Loucy (cell line): ENCODE measurements around the gene ITSN1.

Source experiments
- H2AFZ ChIP-seq: fragments of 200-600 bp; sonication (generic); 2 replicates; pipeline ENCODE4 v1.6.0; 2016; ENCODE audit warnings: antibody characterized with exemption, mild to moderate bottlenecking, low read length, moderate library complexity
- H3F3A ChIP-seq: fragments of 200-600 bp; 2 replicates; pipeline ENCODE4 v1.6.0; 2016; ENCODE audit warnings: antibody characterized with exemption, low read depth, mild to moderate bottlenecking
- H3K27me3 ChIP-seq: fragments of 200-600 bp; sonication (generic); 2 replicates; pipeline ENCODE4 v1.6.1; 2014; ENCODE audit warnings: low read length, mild to moderate bottlenecking; ENCODE audit not compliant: insufficient read depth, poor library complexity, severe bottlenecking
- H3K36me3 ChIP-seq: fragments of 200-600 bp; sonication (generic); 2 replicates; pipeline ENCODE4 v1.6.1; 2016; ENCODE audit warnings: low read length; ENCODE audit not compliant: insufficient read depth
- H3K4me1 ChIP-seq: fragments of 200-600 bp; sonication (generic); 2 replicates; pipeline ENCODE4 v1.5.1; 2014; ENCODE audit warnings: low read length, mild to moderate bottlenecking; ENCODE audit not compliant: insufficient read depth, poor library complexity, severe bottlenecking
- H3K4me2 ChIP-seq: fragments of 200-600 bp; sonication (generic); 2 replicates; pipeline ENCODE4 v1.6.0; 2014; ENCODE audit warnings: antibody characterized with exemption, low read length, low read depth, mild to moderate bottlenecking; ENCODE audit not compliant: poor library complexity, severe bottlenecking
- H3K4me3 ChIP-seq: fragments of 200-600 bp; sonication (generic); 2 replicates; pipeline ENCODE4 v1.5.1; 2014; ENCODE audit warnings: low read length, mild to moderate bottlenecking, mixed read lengths; ENCODE audit not compliant: poor library complexity, severe bottlenecking
- H3K79me2 ChIP-seq: fragments of 200-600 bp; sonication (generic); 2 replicates; pipeline ENCODE4 v1.6.1; 2014; ENCODE audit warnings: low read length; ENCODE audit not compliant: insufficient read depth
- H3K9ac ChIP-seq: fragments of 200-600 bp; sonication (generic); 2 replicates; pipeline ENCODE4 v1.6.0; 2014; ENCODE audit warnings: mild to moderate bottlenecking, low read depth, low read length, moderate library complexity; ENCODE audit not compliant: poor library complexity, severe bottlenecking
- H3K9me2 ChIP-seq: fragments of 200-600 bp; sonication (generic); replicated peaks from 2 replicates; pipeline ENCODE4 v1.6.1; 2016; ENCODE audit warnings: low read depth, low read length, mixed read lengths
- H3K9me3 ChIP-seq: fragments of 200-600 bp; sonication (generic); 2 replicates; pipeline ENCODE4 v1.6.1; 2014; ENCODE audit warnings: mild to moderate bottlenecking, antibody characterized with exemption, low read length, low read depth; ENCODE audit not compliant: insufficient read depth
- H4K20me1 ChIP-seq: fragments of 200-600 bp; sonication (generic); 2 replicates; pipeline ENCODE4 v1.6.0; 2014; ENCODE audit warnings: antibody characterized with exemption, low read length, mild to moderate bottlenecking; ENCODE audit not compliant: insufficient read depth, poor library complexity, severe bottlenecking
- CTCF ChIP-seq: fragments of 200-600 bp; sonication (generic); conservative IDR thresholded peaks from 2 replicates; pipeline ENCODE4 v1.5.1; 2014; ENCODE audit warnings: mild to moderate bottlenecking, antibody characterized with exemption, low read length
- EZH2phosphoT487 ChIP-seq: fragments of 200-600 bp; IDR thresholded peaks from 2 replicates; pipeline ENCODE4 v1.6.1; 2018; ENCODE audit warnings: antibody characterized with exemption, mild to moderate bottlenecking, moderate library complexity, borderline replicate concordance

The ITSN1 gene

GRCh38 chr21:33754481-33754880 lies 112.2 kb downstream of the ITSN1 start:
- Histone ChIP-seq H3K36me3 (no peaks in the 10 kb centered on the region), H3K79me2 (no peaks in the 10 kb centered on the region), H3F3A (no peaks in the 10 kb centered on the region), H3K27me3 (no peaks in the 10 kb centered on the region), H3K4me2 (no peak overlapping the region), H4K20me1 (no peaks in the 10 kb centered on the region), H3K4me1 (peaks cover 4% of the 10 kb centered on the region), H3K9me3 (no peaks in the 10 kb centered on the region), H2AFZ (no peak overlapping the region), H3K9me2 (no peaks in the 10 kb centered on the region), H3K9ac (no peak overlapping the region), H3K4me3 (no peak overlapping the region)
- TF ChIP-seq CTCF = no peak

GRCh38 chr21:33755354-33755753 lies 113.1 kb downstream of the ITSN1 start:
- Histone ChIP-seq H3K9me2 (no peaks in the 10 kb centered on the region), H3F3A (no peaks in the 10 kb centered on the region), H3K9me3 (no peaks in the 10 kb centered on the region), H3K36me3 (no peaks in the 10 kb centered on the region), H3K4me2 (no peak overlapping the region), H4K20me1 (no peaks in the 10 kb centered on the region), H2AFZ (no peak overlapping the region), H3K9ac (no peak overlapping the region), H3K4me1 (peaks cover 4% of the 10 kb centered on the region), H3K79me2 (no peaks in the 10 kb centered on the region), H3K4me3 (no peak overlapping the region), H3K27me3 (no peaks in the 10 kb centered on the region)
- TF ChIP-seq EZH2phosphoT487 (no peak), CTCF (no peak)

- Histone ChIP-seq H3K79me2 (no peaks in the 10 kb centered on the region), H2AFZ (no peak overlapping the region), H3K27me3 (no peaks in the 10 kb centered on the region), H3K9me3 (no peaks in the 10 kb centered on the region), H3K4me1 (peaks cover 11% of the 10 kb centered on the region), H3F3A (no peaks in the 10 kb centered on the region), H3K9me2 (no peaks in the 10 kb centered on the region), H3K9ac (no peak overlapping the region), H3K36me3 (no peaks in the 10 kb centered on the region; the same call in 1 of the 2 replicates), H4K20me1 (no peaks in the 10 kb centered on the region), H3K4me3 (no peak overlapping the region), H3K4me2 (no peak overlapping the region)
- TF ChIP-seq CTCF (no peak), EZH2phosphoT487 (no peak)
These were observed 118.5 kb downstream of the ITSN1 start for GRCh38 chr21:33760641-33761440.
